Liver (tissue), 9 donors: Measurements from ENCODE around the gene ABCC3. TPM values are rescaled to one million over a fixed set of nuclear protein-coding genes. Genes with fewer than 3 reads are reported as not detected.

Experiments
- DNase-seq: peaks from one replicate; pipeline ENCODE4 v3.0.0-alpha.2; 2017; ENCODE audit warnings: low spot score
- H3K27ac ChIP-seq, 2 donors: one replicate each; pipeline ENCODE4 v1.7.0; 2013; ENCODE audit warnings: inconsistent platforms in 2 of 2, low read length in 2 of 2, control low read depth in 1 of 2, low read depth in 1 of 2, mild to moderate bottlenecking in 1 of 2
- H3K27me3 ChIP-seq, 4 donors: one replicate each; pipeline versions ENCODE4 v1.6.1 to v1.7.0; 2013; ENCODE audit warnings: low read length in 3 of 4, inconsistent platforms in 1 of 4, mild to moderate bottlenecking in 1 of 4, moderate library complexity in 1 of 4; ENCODE audit not compliant: control insufficient read depth in 4 of 4, insufficient read depth in 4 of 4
- H3K36me3 ChIP-seq, 4 donors: one replicate each; pipeline versions ENCODE4 v1.6.1 to v1.7.0; 2013; ENCODE audit warnings: low read length in 3 of 4, mild to moderate bottlenecking in 3 of 4, low read depth in 1 of 4, moderate library complexity in 1 of 4; ENCODE audit not compliant: control insufficient read depth in 4 of 4, insufficient read depth in 3 of 4
- H3K4me1 ChIP-seq, 4 donors: one replicate each; pipeline versions ENCODE4 v1.6.1 to v1.7.0; 2013; ENCODE audit warnings: low read length in 3 of 4, mild to moderate bottlenecking in 3 of 4, moderate library complexity in 1 of 4; ENCODE audit not compliant: control insufficient read depth in 4 of 4, insufficient read depth in 4 of 4
- H3K4me3 ChIP-seq, 3 donors: one replicate each; pipeline versions ENCODE4 v1.6.1 to v1.7.0; 2013; ENCODE audit warnings: low read length in 3 of 3, control low read depth in 1 of 3, low read depth in 1 of 3, mild to moderate bottlenecking in 1 of 3
- H3K9ac ChIP-seq, 2 donors: one replicate each; pipeline ENCODE4 v1.7.0; 2013; ENCODE audit warnings: low read length in 2 of 2, mild to moderate bottlenecking in 2 of 2, moderate library complexity in 2 of 2, control low read depth in 1 of 2, low read depth in 1 of 2
- H3K9me3 ChIP-seq, 4 donors: one replicate each; pipeline versions ENCODE4 v1.6.1 to v1.7.0; 2013; ENCODE audit warnings: low read length in 3 of 4; ENCODE audit not compliant: control insufficient read depth in 4 of 4
- CTCF ChIP-seq: fragments of 150-350 bp; IDR thresholded peaks from 2 replicates; pipeline ENCODE4 v1.5.1; 2017; ENCODE audit warnings: improper control_type of control experiment, low read depth, low read length; ENCODE audit not compliant: missing input control
- EGR1 ChIP-seq, 2 donors: IDR thresholded peaks; 2 replicates each; pipeline ENCODE4 v1.6.1; 2016 to 2018; ENCODE audit warnings: antibody characterized with exemption in 2 of 2, low read depth in 2 of 2
- FOXA1 ChIP-seq: IDR thresholded peaks from 2 replicates; pipeline ENCODE4 v1.6.1; 2016; ENCODE audit warnings: antibody characterized with exemption
- FOXA2 ChIP-seq: IDR thresholded peaks from 2 replicates; pipeline ENCODE4 v1.6.1; 2016; ENCODE audit warnings: antibody characterized with exemption
- GABPA ChIP-seq, 2 donors: IDR thresholded peaks in 1 of 2; conservative IDR thresholded peaks in 1 of 2; 2 replicates each; pipeline ENCODE4 v1.6.1; 2016; ENCODE audit warnings: antibody characterized with exemption in 2 of 2, mild to moderate bottlenecking in 1 of 2, moderate library complexity in 1 of 2
- HNF4A ChIP-seq, 2 donors: conservative IDR thresholded peaks; 2 replicates each; pipeline ENCODE4 v1.6.1; 2016; ENCODE audit warnings: antibody characterized with exemption in 2 of 2, mild to moderate bottlenecking in 2 of 2
- MAX ChIP-seq: IDR thresholded peaks from 2 replicates; pipeline ENCODE4 v1.6.1; 2016; ENCODE audit warnings: antibody characterized with exemption
- NR2F2 ChIP-seq: IDR thresholded peaks from 2 replicates; pipeline ENCODE4 v1.6.1; 2016; ENCODE audit warnings: antibody characterized with exemption
- SP1 ChIP-seq: IDR thresholded peaks from 2 replicates; pipeline ENCODE4 v1.6.1; 2018; ENCODE audit warnings: antibody characterized with exemption, mild to moderate bottlenecking
- YY1 ChIP-seq: IDR thresholded peaks from 2 replicates; pipeline ENCODE4 v1.6.1; 2016; ENCODE audit warnings: antibody characterized with exemption, mild to moderate bottlenecking
- WGBS: extraction: QIAGEN DNeasy Blood & Tissue Kit; methylation state at CpG from one replicate; pipeline ENCODE4 v1.1.7; 2013; 5-methylcytosine and 5-hydroxymethylcytosine counted together
- polyA plus RNA-seq, 2 donors: library from polyadenylated mRNA; stranded (reverse) in 1 of 2; unstranded in 1 of 2; fragments of 200-250 nt in 1 of 2; fragments of >200 nt in 1 of 2; fragmentation: Nextera tagmentation in 1 of 2; extraction: Ambion mirVana in 1 of 2; gene quantifications; one replicate each; pipeline versions ENCODE4 v1.2.1 to v1.2.3, GENCODE V29; 2013 to 2015
- total RNA-seq, 2 donors: library from RNA; depleted of rRNA; stranded (reverse); fragments of >200 nt; gene quantifications; one replicate each; pipeline ENCODE4 v1.2.3, GENCODE V29; 2014
- TF ChIP-seq, protein P1 (sequence below): IDR thresholded peaks from 2 replicates; pipeline ENCODE4 v1.6.1; 2016; ENCODE audit warnings: antibody characterized with exemption
- donor health status: healthy.
- donor health status: healthy.
- donor health status: healthy.
- donor health status: healthy.
- donor health status: healthy.

ABCC3 gene
- total and polyA plus RNA-seq, 4 donors: 10.5 to 197 (median 80.5) TPM

GRCh38 chr17:50620858-50621257 lies 13.8 kb upstream of the ABCC3 start:
- H3K4me1 ChIP-seq: no peaks in the 10 kb centered on the region
- H3K27me3 ChIP-seq: no peaks in the 10 kb centered on the region
- no peaks in the 10 kb centered on the region for H3K9me3 ChIP-seq
- no peak overlapping the region for H3K4me3 ChIP-seq
- no peak overlapping the region for H3K9ac ChIP-seq
- no peaks in the 10 kb centered on the region for H3K36me3 ChIP-seq
- DNase-seq: no peak
- TF ChIP-seq NR2F2: no peak
- no peak for TF ChIP-seq EGR1 (IDR thresholded peaks at IDR 0.05; ENCODE audit: low read depth in 2 of 2)
- no peak for TF ChIP-seq MAX
- H3K27ac ChIP-seq: no peak overlapping the region
- WGBS: 69% methylated on average over 17 of the region's 17 CpGs

GRCh38 chr17:50621574-50622031 lies 13.1 kb upstream of the ABCC3 start:
- H3K36me3 ChIP-seq: no peaks in the 10 kb centered on the region
- H3K4me3 ChIP-seq: no peak overlapping the region
- no peaks in the 10 kb centered on the region for H3K9me3 ChIP-seq
- 66% methylated on average over 16 of the region's 16 CpGs for WGBS
- no peaks in the 10 kb centered on the region for H3K27me3 ChIP-seq
- no peak for DNase-seq
- no peak overlapping the region for H3K27ac ChIP-seq
- no peaks in the 10 kb centered on the region for H3K4me1 ChIP-seq
- no peak for TF ChIP-seq YY1
- H3K9ac ChIP-seq: no peak overlapping the region

- TF ChIP-seq FOXA1: no peak
- no peak for TF ChIP-seq EGR1 (IDR thresholded peaks at IDR 0.05; ENCODE audit: low read depth in 2 of 2)
- no peak for TF ChIP-seq CTCF
- no peak for TF ChIP-seq SP1
- TF ChIP-seq GABPA (IDR thresholded peaks at IDR 0.05 in 1 of 2, conservative IDR thresholded peaks at IDR 0.05 in 1 of 2): no peak
- H3K27ac ChIP-seq: no peak overlapping the region
- DNase-seq: no peak
- no peaks in the 10 kb centered on the region for H3K9me3 ChIP-seq
- no peak overlapping the region for H3K4me3 ChIP-seq
- no peaks in the 10 kb centered on the region for H3K27me3 ChIP-seq
- peaks cover 5 to 14% (median 10%) of the 10 kb centered on the region in 4 donors for H3K4me1 ChIP-seq
- WGBS: 86% methylated on average over 7 of the region's 7 CpGs
- no peaks in the 10 kb centered on the region for H3K36me3 ChIP-seq
- H3K9ac ChIP-seq: no peak overlapping the region
Observed at GRCh38 chr17:50624321-50624934, 10.3 kb upstream of the ABCC3 start.

- TF ChIP-seq, protein P1, sequence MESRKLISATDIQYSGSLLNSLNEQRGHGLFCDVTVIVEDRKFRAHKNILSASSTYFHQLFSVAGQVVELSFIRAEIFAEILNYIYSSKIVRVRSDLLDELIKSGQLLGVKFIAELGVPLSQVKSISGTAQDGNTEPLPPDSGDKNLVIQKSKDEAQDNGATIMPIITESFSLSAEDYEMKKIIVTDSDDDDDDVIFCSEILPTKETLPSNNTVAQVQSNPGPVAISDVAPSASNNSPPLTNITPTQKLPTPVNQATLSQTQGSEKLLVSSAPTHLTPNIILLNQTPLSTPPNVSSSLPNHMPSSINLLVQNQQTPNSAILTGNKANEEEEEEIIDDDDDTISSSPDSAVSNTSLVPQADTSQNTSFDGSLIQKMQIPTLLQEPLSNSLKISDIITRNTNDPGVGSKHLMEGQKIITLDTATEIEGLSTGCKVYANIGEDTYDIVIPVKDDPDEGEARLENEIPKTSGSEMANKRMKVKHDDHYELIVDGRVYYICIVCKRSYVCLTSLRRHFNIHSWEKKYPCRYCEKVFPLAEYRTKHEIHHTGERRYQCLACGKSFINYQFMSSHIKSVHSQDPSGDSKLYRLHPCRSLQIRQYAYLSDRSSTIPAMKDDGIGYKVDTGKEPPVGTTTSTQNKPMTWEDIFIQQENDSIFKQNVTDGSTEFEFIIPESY: no peak
- TF ChIP-seq NR2F2 (no peak), FOXA2 (no peak), GABPA (IDR thresholded peaks at IDR 0.05 in 1 of 2, conservative IDR thresholded peaks at IDR 0.05 in 1 of 2) (no peak), HNF4A (conservative IDR thresholded peaks at IDR 0.05) (no peak)
- Histone ChIP-seq H3K4me3 (no peak overlapping the region), H3K27ac (no peak overlapping the region), H3K4me1 (peaks cover 5 to 14% (median 10%) of the 10 kb centered on the region in 4 donors), H3K9me3 (no peaks in the 10 kb centered on the region), H3K36me3 (no peaks in the 10 kb centered on the region), H3K9ac (no peak overlapping the region), H3K27me3 (no peaks in the 10 kb centered on the region)
- no peak for DNase-seq
- 89% methylated on average over 19 of the region's 19 CpGs for WGBS
Observed at GRCh38 chr17:50625032-50625871, 9.4 kb upstream of the ABCC3 start.
